PC-3 (cell line): ENCODE results near the gene ZMIZ1. TPM values are rescaled to one million over a fixed set of nuclear protein-coding genes. Genes with fewer than 3 reads are reported as not detected.

ENCODE experiments used
- ATAC-seq: fragments of 200-7000 bp; cut with Tn5 transposase; 2 replicates; pipeline ENCODE4 v1.9.1; 2020; ENCODE audit warnings: mild to moderate bottlenecking, moderate library complexity
- BruUV-seq: library from RNA; stranded (reverse); fragments of 400-500 nt; replicated peaks from 2 replicates; lab custom pipeline; 2021; lab: Mats Ljungman, UMichigan
- CTCF ChIA-PET: fragments of 300-600 bp; sonication (Branson Sonifier 250); formaldehyde crosslinking; loops from one replicate; lab custom pipeline; 2022; ENCODE audit warnings: antibody characterized with exemption; lab: Charles Lee
- POLR2A ChIA-PET: fragments of 300-600 bp; sonication (Branson Sonifier 250); formaldehyde crosslinking; loops from one replicate; lab custom pipeline; 2022; ENCODE audit warnings: antibody characterized with exemption; ENCODE audit not compliant: unreplicated experiment; lab: Charles Lee
- DNase-seq: peaks from one replicate; pipeline ENCODE4 v3.0.0-alpha.2; 2015
- H2AFZ ChIP-seq: fragments of 300-600 bp; sonication (generic); 2 replicates; pipeline ENCODE4 v1.6.0; 2016; ENCODE audit warnings: antibody characterized with exemption, low read length
- H3F3A ChIP-seq: fragments of 300-600 bp; sonication (generic); one replicate; pipeline ENCODE4 v1.6.0; 2017; ENCODE audit warnings: antibody characterized with exemption, low read length, control low read depth, mild to moderate bottlenecking; ENCODE audit not compliant: unreplicated experiment
- H3K27ac ChIP-seq: fragments of 300-600 bp; sonication (generic); 2 replicates; pipeline ENCODE4 v1.5.1; 2016; ENCODE audit warnings: mild to moderate bottlenecking, low read length
- H3K27me3 ChIP-seq: fragments of 300-600 bp; sonication (generic); 2 replicates; pipeline ENCODE4 v1.6.1; 2016; ENCODE audit warnings: low read length, mixed read lengths
- H3K36me3 ChIP-seq: fragments of 300-600 bp; sonication (generic); 2 replicates; pipeline ENCODE4 v1.6.1; 2016; ENCODE audit warnings: low read depth, mixed run types, low read length, mixed read lengths
- H3K4me1 ChIP-seq: fragments of 300-600 bp; sonication (generic); 2 replicates; pipeline ENCODE4 v1.5.1; 2016; ENCODE audit warnings: low read length; ENCODE audit not compliant: insufficient read depth
- H3K4me2 ChIP-seq: fragments of 300-600 bp; sonication (generic); 2 replicates; pipeline ENCODE4 v1.6.0; 2016; ENCODE audit warnings: low read length
- H3K4me3 ChIP-seq: fragments of 300-600 bp; sonication (generic); 2 replicates; pipeline ENCODE4 v1.5.1; 2016; ENCODE audit warnings: mild to moderate bottlenecking, low read length, mixed read lengths
- H3K79me2 ChIP-seq: fragments of 300-600 bp; sonication (generic); 2 replicates; pipeline ENCODE4 v1.6.1; 2017; ENCODE audit warnings: low read length, mixed read lengths
- H3K9ac ChIP-seq: fragments of 300-600 bp; sonication (generic); 2 replicates; pipeline ENCODE4 v1.6.0; 2016; ENCODE audit warnings: mild to moderate bottlenecking, low read length
- H3K9me2 ChIP-seq: fragments of 300-600 bp; sonication (generic); replicated peaks from 2 replicates; pipeline ENCODE4 v1.6.1; 2016; ENCODE audit warnings: mixed run types, low read length, mixed read lengths
- H3K9me3 ChIP-seq: fragments of 300-600 bp; sonication (generic); 2 replicates; pipeline ENCODE4 v1.6.1; 2016; ENCODE audit warnings: low read length, mixed read lengths
- H4K20me1 ChIP-seq: fragments of 300-600 bp; sonication (generic); 2 replicates; pipeline ENCODE4 v1.6.1; 2016; ENCODE audit warnings: low read length, mixed read lengths
- CTCF ChIP-seq: fragments of 300-600 bp; sonication (generic); conservative IDR thresholded peaks from 2 replicates; pipeline ENCODE4 v1.5.1; 2017; ENCODE audit warnings: antibody characterized with exemption, low read depth, mild to moderate bottlenecking, low read length
- EZH2 ChIP-seq: fragments of 300-600 bp; sonication (generic); IDR thresholded peaks from one replicate; pipeline ENCODE4 v1.6.1; 2017; ENCODE audit warnings: antibody characterized with exemption, mild to moderate bottlenecking, low read length; ENCODE audit not compliant: unreplicated experiment
- EZH2phosphoT487 ChIP-seq: fragments of 300-600 bp; sonication (generic); IDR thresholded peaks from 2 replicates; pipeline ENCODE4 v1.6.1; 2018; ENCODE audit warnings: mild to moderate bottlenecking, antibody characterized with exemption, low read length, borderline replicate concordance
- intact Hi-C: fragments of 100-400 bp; cut with micrococcal nuclease; formaldehyde crosslinking; loops from 2 replicates; pipeline ENCODE4 v1.9.0; 2023
- total RNA-seq: library from RNA; depleted of rRNA; stranded (reverse); fragments of >200 nt; gene quantifications from 2 replicates; pipeline ENCODE4 v1.2.3, GENCODE V29; 2014

Gene ZMIZ1
- total RNA-seq, 1 experiment from 2014 or later = 55.4 TPM

- BruUV-seq = no TSS peak
- H3K4me3 ChIP-seq = peak overlapping the region; percentile 70
- H3K9ac ChIP-seq = no peak overlapping the region
- H3K9me3 ChIP-seq = no peaks in the 10 kb centered on the region
- H3K27me3 ChIP-seq = no peaks in the 10 kb centered on the region
- CTCF ChIA-PET = interaction anchor here (0.7 to 0.8 kb wide), 2 partner anchors 22 to 58 kb away, joined by 3 read pairs; no protein-coding TSS in a partner anchor
- H3F3A ChIP-seq = peaks cover 9% of the 10 kb centered on the region
- H3K9me2 ChIP-seq = no peaks in the 10 kb centered on the region
- H3K4me1 ChIP-seq = peaks cover 25% of the 10 kb centered on the region
- no peak overlapping the region for H3K27ac ChIP-seq
- H2AFZ ChIP-seq = peak overlapping the region; percentile 25; the same call in 1 of the 2 replicates
- no peaks in the 10 kb centered on the region for H3K36me3 ChIP-seq
- POLR2A ChIA-PET = interaction anchor here (0.6 to 0.7 kb wide), 3 partner anchors 10 to 19 kb away, joined by 3 to 8 read pairs (median 3); no protein-coding TSS in a partner anchor
- H3K4me2 ChIP-seq = peak overlapping the region; percentile 92
- no peak for DNase-seq
- TF ChIP-seq EZH2phosphoT487 (no peak), EZH2 (no peak), CTCF (no peak)
- intact Hi-C loops = no loop called here
- H3K79me2 ChIP-seq = 0 out of 2 replicates have a peak, but pooled peaks cover 4% of the 10 kb centered on the region
- H4K20me1 ChIP-seq = no peaks in the 10 kb centered on the region
- ATAC-seq = no peak
Observed at GRCh38 chr10:79241629-79241989, 172.8 kb downstream of the ZMIZ1 start.

- Histone ChIP-seq H3K79me2 (0 out of 2 replicates have a peak, but pooled peaks cover 4% of the 10 kb centered on the region), H3K27ac (no peak overlapping the region), H2AFZ (peak overlapping the region; percentile 74), H3K4me2 (peak overlapping the region; percentile 92), H3K9me3 (no peaks in the 10 kb centered on the region), H3K4me3 (peak overlapping the region; percentile 70), H4K20me1 (no peaks in the 10 kb centered on the region), H3K9me2 (no peaks in the 10 kb centered on the region), H3K36me3 (no peaks in the 10 kb centered on the region), H3K27me3 (no peaks in the 10 kb centered on the region), H3K4me1 (peaks cover 25% of the 10 kb centered on the region), H3K9ac (peak overlapping the region; percentile 29), H3F3A (peaks cover 9% of the 10 kb centered on the region)
- BruUV-seq = no TSS peak
- ChIA-PET CTCF (interaction anchor here (0.7 to 0.8 kb wide), 2 partner anchors 22 to 57 kb away, joined by 3 read pairs; no protein-coding TSS in a partner anchor), POLR2A (interaction anchor here (0.6 to 0.7 kb wide), 3 partner anchors 9 to 19 kb away, joined by 3 to 8 read pairs (median 3); no protein-coding TSS in a partner anchor)
- intact Hi-C loops = loop anchor here (1.0 to 2.0 kb wide), 2 partner anchors 25 to 105 kb away; partner anchors contain the start of gene PPIF
- no peak for TF ChIP-seq EZH2
- TF ChIP-seq EZH2phosphoT487 = no peak
- TF ChIP-seq CTCF = no peak
- DNase-seq (peak; percentile 93), ATAC-seq (peak; percentile 86)
Observed at GRCh38 chr10:79241990-79242619, 173.3 kb downstream of the ZMIZ1 start.
